Endothelial cell of umbilical vein (primary cell): ENCODE measurements around the gene CORO6. TPM values are rescaled to one million over a fixed set of nuclear protein-coding genes. Genes with fewer than 3 reads are reported as not detected.

Source experiments
- BruUV-seq: library from RNA; stranded (reverse); fragments of 400-500 nt; replicated peaks from 2 replicates; lab custom pipeline; 2021; lab: Mats Ljungman, UMichigan
- CTCF ChIA-PET: fragments of 300-600, 350-600 bp; sonication (Branson Sonifier 250); formaldehyde crosslinking; loops from one replicate; lab custom pipeline; 2021; ENCODE audit warnings: antibody characterized with exemption, inconsistent platforms; lab: Charles Lee
- POLR2A ChIA-PET: fragments of 300-600, 350-600 bp; sonication (Branson Sonifier 250); formaldehyde crosslinking; loops from one replicate; lab custom pipeline; 2021; ENCODE audit warnings: antibody characterized with exemption, inconsistent platforms; lab: Charles Lee
- DNase-seq: peaks from one replicate; pipeline ENCODE4 v3.0.0-alpha.2; 2011; ENCODE audit warnings: low read depth, low spot score
- FAIRE-seq: peaks from 2 replicates; lab custom pipeline; 2011; peaks lifted over from hg19 to GRCh38; lab: Jason Lieb, UNC
- H2AFZ ChIP-seq: 2 replicates; pipeline ENCODE4 v1.6.0; 2012; ENCODE audit warnings: low read depth, low read length, control low read depth, inconsistent platforms
- H3K27ac ChIP-seq: 2 replicates; pipeline ENCODE4 v1.5.1; 2011; ENCODE audit warnings: low read depth, mild to moderate bottlenecking, control low read depth, low read length, moderate library complexity; ENCODE audit not compliant: insufficient read depth
- H3K27me3 ChIP-seq, 2 experiments: 2 replicates each; pipeline versions ENCODE4 v1.6.0 to v1.6.1; 2011; ENCODE audit warnings: low read length in 2 of 2, mixed read lengths in 1 of 2; ENCODE audit not compliant: control insufficient read depth in 2 of 2, insufficient read depth in 2 of 2
- H3K36me3 ChIP-seq, 2 experiments: 2 replicates in 1 of 2; 3 replicates in 1 of 2; pipeline ENCODE4 v1.5.1; 2011; ENCODE audit warnings: low read length in 2 of 2, mild to moderate bottlenecking in 1 of 2, moderate library complexity in 1 of 2; ENCODE audit not compliant: control insufficient read depth in 2 of 2, insufficient read depth in 2 of 2; ENCODE audit errors: extremely low read depth in 1 of 2
- H3K4me1 ChIP-seq: 3 replicates; pipeline ENCODE4 v1.5.1; 2011; ENCODE audit warnings: mild to moderate bottlenecking, low read length; ENCODE audit not compliant: control insufficient read depth, insufficient read depth; ENCODE audit errors: extremely low read depth
- H3K4me2 ChIP-seq: 2 replicates; pipeline ENCODE4 v1.6.1; 2011; ENCODE audit warnings: low read length, control low read depth, mixed read lengths; ENCODE audit not compliant: insufficient read depth
- H3K4me3 ChIP-seq, 3 experiments: fragments of 200-600 bp in 1 of 3; sonication (generic), shearing (Covaris generic) in 1 of 3; replicated peaks in 1 of 3; 2 replicates each; pipeline ENCODE4 v1.5.1; 2011 to 2016; ENCODE audit warnings: control low read depth in 3 of 3, low read length in 3 of 3, mild to moderate bottlenecking in 2 of 3, inconsistent platforms in 1 of 3, low read depth in 1 of 3, moderate library complexity in 1 of 3; ENCODE audit not compliant: insufficient read depth in 1 of 3
- H3K79me2 ChIP-seq: 2 replicates; pipeline ENCODE4 v1.6.0; 2012; ENCODE audit warnings: low read length, inconsistent platforms; ENCODE audit not compliant: control insufficient read depth, insufficient read depth
- H3K9ac ChIP-seq: replicated peaks from 2 replicates; pipeline ENCODE3; 2011; ENCODE audit warnings: low read length, control low read depth; ENCODE audit not compliant: insufficient read depth; ENCODE audit errors: extremely low read depth
- H3K9me1 ChIP-seq: replicated peaks from 3 replicates; pipeline ENCODE4 v1.6.0; 2011; ENCODE audit warnings: mild to moderate bottlenecking, low read length; ENCODE audit not compliant: control insufficient read depth, insufficient read depth; ENCODE audit errors: extremely low read depth
- H3K9me3 ChIP-seq: replicated peaks from 2 replicates; pipeline ENCODE4 v1.5.1; 2012; ENCODE audit warnings: low read length, inconsistent platforms; ENCODE audit not compliant: control insufficient read depth, insufficient read depth
- H4K20me1 ChIP-seq: replicated peaks from 2 replicates; pipeline ENCODE3; 2011; ENCODE audit warnings: mild to moderate bottlenecking, low read length; ENCODE audit not compliant: control insufficient read depth, insufficient read depth; ENCODE audit errors: extremely low read depth
- FOS ChIP-seq: IDR thresholded peaks from 2 replicates; pipeline ENCODE4 v1.6.1; 2011; ENCODE audit warnings: mild to moderate bottlenecking, low read length, moderate library complexity, borderline replicate concordance; ENCODE audit not compliant: insufficient read depth
- GATA2 ChIP-seq: IDR thresholded peaks from 2 replicates; pipeline ENCODE4 v1.7.0; 2011; ENCODE audit warnings: low read depth, mild to moderate bottlenecking, moderate library complexity, mixed read lengths, low read length; ENCODE audit not compliant: insufficient read length, insufficient read depth
- MYC ChIP-seq: IDR thresholded peaks from one replicate; pipeline ENCODE4 v1.6.1; 2011; ENCODE audit warnings: mild to moderate bottlenecking, low read depth, low read length
- dilution Hi-C: fragments of 300-500 bp; cut with MboI; formaldehyde crosslinking; loops from one replicate; pipeline ENCODE4 v1.15.0; 2019; ENCODE audit warnings: low sequenced_read_pairs; ENCODE audit not compliant: extremely low pct_ligation_motif_present
- intact Hi-C: fragments of 100-400 bp; cut with micrococcal nuclease; formaldehyde crosslinking; loops from one replicate; pipeline ENCODE4 v1.10.0; 2022
- polyA plus RNA-seq, 4 experiments: library from polyadenylated mRNA; depleted of rRNA in 3 of 4; stranded (reverse) in 3 of 4; unstranded in 1 of 4; fragments of >200 nt; gene quantifications; 2 replicates each; pipeline versions ENCODE4 v1.2.1 to v1.2.3, GENCODE V29; 2011 to 2012; ENCODE audit warnings: missing spikeins in 1 of 4
- total RNA-seq: library from RNA; stranded (reverse); gene quantifications from 2 replicates; pipeline ENCODE4 v1.2.3, GENCODE V29; 2021
- TF ChIP-seq, protein P1 (sequence below), 2 donors: IDR thresholded peaks; 1 replicate in 1 of 2; 2 replicates in 1 of 2; pipeline ENCODE4 v1.5.1; 2011; ENCODE audit warnings: low read length in 2 of 2, mild to moderate bottlenecking in 2 of 2, moderate library complexity in 2 of 2, control low read depth in 1 of 2, inconsistent platforms in 1 of 2, low read depth in 1 of 2; ENCODE audit not compliant: insufficient read depth in 1 of 2; ENCODE audit errors: extremely low read depth in 1 of 2

Gene CORO6
- total and polyA plus RNA-seq, 2 donors (not counting 3 experiments of a cell fraction or from before 2014, with no cell fraction given) = 10.7 to 14.7 TPM

DNA sequence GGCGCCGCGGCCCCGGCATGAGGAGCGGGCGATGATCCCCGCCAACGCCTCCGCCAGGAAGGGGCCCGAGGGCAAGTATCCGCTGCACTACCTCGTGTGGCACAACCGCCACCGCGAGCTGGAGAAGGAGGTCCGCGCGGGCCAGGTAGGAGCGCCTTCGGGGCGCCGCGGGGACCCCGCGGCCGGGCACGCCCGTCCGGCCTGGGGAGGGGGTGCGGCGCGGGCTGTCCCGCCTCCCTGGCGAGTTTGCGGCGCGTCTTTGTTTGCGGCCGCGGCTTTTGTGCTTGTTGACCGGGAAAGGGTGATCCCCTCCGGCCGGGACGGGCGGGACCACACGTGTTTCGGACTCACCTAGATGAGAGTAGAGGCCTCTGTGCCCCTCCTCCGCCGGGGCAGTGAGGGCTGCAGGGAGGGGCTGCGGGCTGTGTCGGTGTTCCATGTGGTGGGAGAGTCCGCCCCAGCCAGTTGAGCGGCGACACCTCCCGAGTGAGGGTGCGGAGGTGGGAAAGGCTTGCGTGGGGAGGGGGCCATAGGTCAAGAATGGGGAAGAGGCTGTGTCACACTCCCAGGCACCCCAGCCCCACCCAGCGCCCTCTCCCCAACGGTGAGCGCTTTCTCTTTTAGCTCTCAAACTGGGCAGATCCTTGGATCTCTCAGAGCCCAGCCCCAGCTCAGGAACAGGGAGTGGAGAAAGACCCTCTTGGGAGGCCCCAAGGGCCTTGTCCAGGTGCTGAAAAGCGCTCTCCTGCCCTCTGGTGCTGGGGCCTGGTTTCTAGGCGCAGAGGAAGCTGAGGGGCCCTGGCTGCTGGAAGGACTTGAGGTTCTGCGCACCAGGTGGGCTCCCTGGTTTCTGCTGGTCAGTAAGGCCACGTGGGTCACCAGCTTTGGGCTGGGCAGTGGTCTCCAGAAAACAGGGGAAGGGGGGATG, 28.9 kb downstream of the CORO6 start:
- Histone ChIP-seq H2AFZ (peak overlapping the region; percentile 66), H3K9me1 (no peaks in the 10 kb centered on the region), H3K9ac (peak overlapping the region; percentile 29), H3K9me3 (no peaks in the 10 kb centered on the region), H3K4me1 (peaks cover 42% of the 10 kb centered on the region), H4K20me1 (no peaks in the 10 kb centered on the region), H3K36me3 (no peaks in the 10 kb centered on the region), H3K4me2 (peak overlapping the region; percentile 57), H3K27me3 (no peaks in the 10 kb centered on the region), H3K79me2 (peaks cover 12% of the 10 kb centered on the region), H3K4me3 (peak overlapping the region; percentile 51 to 64 (median 59)), H3K27ac (peak overlapping the region; percentile 21)
- intact Hi-C loops (loop anchor here (5.0 kb wide), 1 partner anchor 302 kb away; the partner anchor contains the start of gene NUFIP2), dilution Hi-C loops (no loop called here)
- FAIRE-seq (no peak), DNase-seq (no peak)
- ChIA-PET CTCF (interaction anchor here (0.6 to 9.2 kb wide), 10 partner anchors 8 to 470 kb away, joined by 3 to 152 read pairs (median 19); partner anchors contain the start of genes ABHD15 and TP53I13), POLR2A (no interaction called here)
- BruUV-seq = no TSS peak
- TF ChIP-seq, protein P1, sequence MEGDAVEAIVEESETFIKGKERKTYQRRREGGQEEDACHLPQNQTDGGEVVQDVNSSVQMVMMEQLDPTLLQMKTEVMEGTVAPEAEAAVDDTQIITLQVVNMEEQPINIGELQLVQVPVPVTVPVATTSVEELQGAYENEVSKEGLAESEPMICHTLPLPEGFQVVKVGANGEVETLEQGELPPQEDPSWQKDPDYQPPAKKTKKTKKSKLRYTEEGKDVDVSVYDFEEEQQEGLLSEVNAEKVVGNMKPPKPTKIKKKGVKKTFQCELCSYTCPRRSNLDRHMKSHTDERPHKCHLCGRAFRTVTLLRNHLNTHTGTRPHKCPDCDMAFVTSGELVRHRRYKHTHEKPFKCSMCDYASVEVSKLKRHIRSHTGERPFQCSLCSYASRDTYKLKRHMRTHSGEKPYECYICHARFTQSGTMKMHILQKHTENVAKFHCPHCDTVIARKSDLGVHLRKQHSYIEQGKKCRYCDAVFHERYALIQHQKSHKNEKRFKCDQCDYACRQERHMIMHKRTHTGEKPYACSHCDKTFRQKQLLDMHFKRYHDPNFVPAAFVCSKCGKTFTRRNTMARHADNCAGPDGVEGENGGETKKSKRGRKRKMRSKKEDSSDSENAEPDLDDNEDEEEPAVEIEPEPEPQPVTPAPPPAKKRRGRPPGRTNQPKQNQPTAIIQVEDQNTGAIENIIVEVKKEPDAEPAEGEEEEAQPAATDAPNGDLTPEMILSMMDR (IDR thresholded peaks at IDR 0.05; ENCODE audit: extremely low read depth in 1 of 2, insufficient read depth in 1 of 2, low read depth in 1 of 2, low read length in 2 of 2) = peak in 1 of 2 donors; percentile 32
- TF ChIP-seq GATA2 (no peak), MYC (no peak), FOS (no peak)
